ENCODE measurements around the gene RSPH9.
A peak's percentile ranks its signal among the peaks of the same experiment; 100 is the strongest.

Gene RSPH9

GRCh38 chr6:43712579-43712978, 67.7 kb downstream of the RSPH9 start:
- TF ChIP-seq, protein P1, sequence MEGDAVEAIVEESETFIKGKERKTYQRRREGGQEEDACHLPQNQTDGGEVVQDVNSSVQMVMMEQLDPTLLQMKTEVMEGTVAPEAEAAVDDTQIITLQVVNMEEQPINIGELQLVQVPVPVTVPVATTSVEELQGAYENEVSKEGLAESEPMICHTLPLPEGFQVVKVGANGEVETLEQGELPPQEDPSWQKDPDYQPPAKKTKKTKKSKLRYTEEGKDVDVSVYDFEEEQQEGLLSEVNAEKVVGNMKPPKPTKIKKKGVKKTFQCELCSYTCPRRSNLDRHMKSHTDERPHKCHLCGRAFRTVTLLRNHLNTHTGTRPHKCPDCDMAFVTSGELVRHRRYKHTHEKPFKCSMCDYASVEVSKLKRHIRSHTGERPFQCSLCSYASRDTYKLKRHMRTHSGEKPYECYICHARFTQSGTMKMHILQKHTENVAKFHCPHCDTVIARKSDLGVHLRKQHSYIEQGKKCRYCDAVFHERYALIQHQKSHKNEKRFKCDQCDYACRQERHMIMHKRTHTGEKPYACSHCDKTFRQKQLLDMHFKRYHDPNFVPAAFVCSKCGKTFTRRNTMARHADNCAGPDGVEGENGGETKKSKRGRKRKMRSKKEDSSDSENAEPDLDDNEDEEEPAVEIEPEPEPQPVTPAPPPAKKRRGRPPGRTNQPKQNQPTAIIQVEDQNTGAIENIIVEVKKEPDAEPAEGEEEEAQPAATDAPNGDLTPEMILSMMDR (IDR thresholded peaks at IDR 0.05; ENCODE audit: unreplicated experiment in 3 of 3), result no peak
- peak overlapping the region; percentile 75 to 97 (median 83) for H3K27ac Mint-ChIP-seq
- no peak overlapping the region for H3K4me3 Mint-ChIP-seq
- no peaks in the 10 kb centered on the region for H3K36me3 Mint-ChIP-seq (ENCODE audit: low read depth)
- peaks cover 5% of the 10 kb centered on the region for H3K27me3 Mint-ChIP-seq (ENCODE audit: low read depth)
- peaks cover 77% of the 10 kb centered on the region for H3K4me1 Mint-ChIP-seq
- no peaks in the 10 kb centered on the region for H3K9me3 Mint-ChIP-seq

DNA sequence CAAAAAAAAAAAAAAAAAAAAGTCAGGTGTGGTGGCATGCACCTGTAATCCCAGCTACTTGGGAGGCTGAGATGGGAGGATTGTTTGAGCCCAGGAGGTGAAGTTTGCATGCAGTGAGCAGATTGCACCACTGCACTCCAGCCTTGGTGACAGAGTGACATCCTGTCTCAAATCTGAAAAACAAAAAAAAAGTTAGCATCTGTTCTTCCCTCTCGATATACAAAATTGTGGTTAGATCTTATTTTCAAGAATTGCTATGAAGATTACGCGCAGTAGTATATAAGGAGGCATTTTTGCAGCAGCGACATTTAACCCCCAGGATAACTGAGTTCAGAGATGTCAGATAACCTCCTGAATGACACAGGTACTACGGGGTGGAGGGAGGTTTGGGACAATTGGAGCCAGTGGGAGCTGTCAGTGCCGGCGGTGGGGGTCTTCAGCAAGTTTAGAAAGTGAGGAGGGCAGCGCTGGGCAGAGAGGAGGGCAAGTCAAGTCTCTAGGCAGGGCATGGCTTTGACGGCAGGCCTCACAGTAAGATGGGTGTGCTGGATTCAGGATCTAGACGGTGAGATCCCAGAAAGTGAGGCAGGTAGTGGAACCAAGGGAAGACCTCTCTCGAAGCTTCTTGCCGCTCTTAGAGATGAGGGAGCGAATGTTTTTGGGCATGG, 68.9 kb downstream of the RSPH9 start:
- H3K27ac Mint-ChIP-seq, result peak overlapping the region; percentile 80 to 91 (median 90)
- peak overlapping the region in 1 of 3 experiments; percentile 55 for H3K4me3 Mint-ChIP-seq
- TF ChIP-seq, protein P1 (IDR thresholded peaks at IDR 0.05; ENCODE audit: unreplicated experiment in 3 of 3), result no peak
- no peaks in the 10 kb centered on the region for H3K36me3 Mint-ChIP-seq (ENCODE audit: low read depth)
- H3K4me1 Mint-ChIP-seq, result peaks cover 83% of the 10 kb centered on the region
- H3K9me3 Mint-ChIP-seq, result no peaks in the 10 kb centered on the region
- H3K27me3 Mint-ChIP-seq (ENCODE audit: low read depth), result peaks cover 5% of the 10 kb centered on the region

DNA sequence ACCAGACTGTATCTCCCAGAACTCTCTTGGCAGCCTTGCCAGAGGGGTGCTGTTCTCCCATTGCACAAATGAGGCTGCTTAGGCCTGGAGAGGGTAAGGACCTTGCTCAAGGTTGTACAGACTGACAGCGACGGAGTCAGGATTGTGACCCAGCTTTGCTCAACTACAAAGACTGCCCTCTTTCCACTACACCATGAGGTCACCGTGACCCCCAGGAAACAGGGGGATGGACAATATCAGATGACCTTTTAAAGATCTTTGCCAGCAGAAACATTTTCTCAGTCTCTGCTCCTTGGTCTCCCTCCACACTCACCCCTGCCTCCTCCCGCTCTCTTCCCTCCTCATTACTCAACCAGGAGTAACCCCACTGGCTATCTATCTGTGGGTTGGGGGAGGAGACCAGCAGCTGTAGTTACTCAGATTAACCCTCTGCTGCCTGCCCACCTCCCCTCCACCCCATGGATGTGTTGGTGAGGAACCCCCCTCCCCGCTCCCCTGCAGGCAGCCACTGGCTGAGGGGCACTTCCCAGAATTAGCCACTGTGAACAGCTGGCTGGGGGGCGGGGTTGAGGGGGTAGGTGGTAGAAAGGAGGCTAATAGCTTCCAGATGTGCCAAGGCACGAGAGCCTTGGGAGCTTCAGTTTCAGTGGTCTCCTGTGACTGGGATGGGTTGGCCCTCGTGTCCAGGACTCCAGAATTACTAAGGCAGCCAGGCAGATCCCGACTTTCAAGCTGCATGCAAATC, 69.6 kb downstream of the RSPH9 start:
- TF ChIP-seq, protein P1 (IDR thresholded peaks at IDR 0.05; ENCODE audit: unreplicated experiment in 3 of 3), result no peak
- Mint-ChIP-seq H3K36me3 (ENCODE audit: low read depth) (no peaks in the 10 kb centered on the region), H3K4me3 (peak overlapping the region in 2 of 3 experiments; percentile 17 to 55), H3K9me3 (no peaks in the 10 kb centered on the region), H3K27me3 (ENCODE audit: low read depth) (peaks cover 5% of the 10 kb centered on the region), H3K27ac (peak overlapping the region; percentile 80 to 91 (median 90)), H3K4me1 (peaks cover 79% of the 10 kb centered on the region)

DNA sequence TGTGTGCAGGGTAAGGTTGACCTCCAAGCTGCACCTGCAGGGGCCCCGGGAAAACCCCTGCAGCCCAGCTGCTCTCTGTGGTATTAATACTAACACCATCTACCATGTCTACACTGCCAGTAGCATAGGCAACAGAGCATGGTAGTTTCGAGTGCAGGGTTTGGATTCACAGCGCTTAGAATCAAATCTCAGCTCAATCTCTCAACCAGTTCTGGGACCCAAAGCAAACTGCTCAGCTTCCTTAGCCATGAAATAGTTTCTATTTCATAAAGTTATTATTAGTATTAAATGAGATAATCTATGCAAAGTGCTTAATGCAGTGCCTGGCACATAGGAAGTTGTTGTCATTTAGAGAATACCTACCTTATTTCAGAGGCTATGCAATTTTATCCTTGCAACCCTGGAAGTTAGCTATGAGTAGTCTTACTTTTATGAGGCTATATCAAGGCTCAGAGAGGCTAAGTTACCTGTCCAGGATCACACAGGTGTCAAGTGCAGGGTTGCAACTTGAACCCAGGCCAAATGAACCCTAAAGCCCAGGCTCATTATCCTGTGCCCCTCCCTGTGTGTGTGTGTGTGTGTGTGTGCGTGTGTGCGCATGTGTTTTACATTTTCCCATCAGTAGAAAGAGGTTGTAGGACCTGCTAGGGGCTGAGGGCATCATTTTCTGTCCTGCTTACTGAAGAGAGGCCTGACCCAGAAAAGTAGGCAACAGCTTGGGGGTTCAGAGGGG, 70.4 kb downstream of the RSPH9 start:
- Mint-ChIP-seq H3K4me1 (peaks cover 75% of the 10 kb centered on the region), H3K4me3 (peak overlapping the region in 2 of 3 experiments; percentile 24 to 57), H3K9me3 (no peaks in the 10 kb centered on the region), H3K27ac (peak overlapping the region; percentile 90 to 96 (median 94)), H3K36me3 (ENCODE audit: low read depth) (no peaks in the 10 kb centered on the region), H3K27me3 (ENCODE audit: low read depth) (peaks cover 5% of the 10 kb centered on the region)
- TF ChIP-seq, protein P1 (IDR thresholded peaks at IDR 0.05; ENCODE audit: unreplicated experiment in 3 of 3), result no peak

DNA sequence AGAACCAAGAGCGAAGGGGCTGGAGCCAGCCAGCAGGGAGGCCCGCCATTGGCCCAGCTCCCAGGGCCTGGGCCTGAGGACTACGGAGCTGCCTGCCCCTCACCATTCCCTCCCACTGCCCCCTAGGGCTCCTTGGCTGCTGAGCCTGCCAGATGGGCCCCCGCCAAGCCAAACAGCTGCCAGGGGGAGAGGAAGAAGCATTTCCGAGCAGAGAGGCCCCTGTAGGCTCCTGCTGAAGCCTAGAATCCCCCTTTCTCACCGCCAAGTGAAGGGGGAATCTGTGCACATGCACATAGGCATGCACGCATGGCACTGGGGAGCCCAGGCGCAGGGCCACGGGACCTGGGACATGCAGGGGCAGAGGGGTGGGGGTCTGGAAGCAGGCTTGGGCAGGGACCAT, 71.3 kb downstream of the RSPH9 start:
- Mint-ChIP-seq H3K36me3 (ENCODE audit: low read depth) (no peaks in the 10 kb centered on the region), H3K27me3 (ENCODE audit: low read depth) (peaks cover 5% of the 10 kb centered on the region), H3K27ac (peak overlapping the region; percentile 87 to 96 (median 94)), H3K4me1 (peaks cover 73% of the 10 kb centered on the region), H3K9me3 (no peaks in the 10 kb centered on the region), H3K4me3 (peak overlapping the region; percentile 24 to 57 (median 40))
- TF ChIP-seq, protein P1 (IDR thresholded peaks at IDR 0.05; ENCODE audit: unreplicated experiment in 3 of 3), result no peak
